GM12892 (cell line): ENCODE results near the gene LOXL1.

Experiments used
- POLR2A ChIP-seq: IDR thresholded peaks from 2 replicates; pipeline ENCODE4 v1.6.1; 2011; ENCODE audit warnings: low read depth, low read length, control low read depth
- POLR2AphosphoS5 ChIP-seq: IDR thresholded peaks from 2 replicates; pipeline ENCODE4 v1.6.1; 2011; ENCODE audit warnings: low read depth, low read length, control low read depth
- TAF1 ChIP-seq: IDR thresholded peaks from 2 replicates; pipeline ENCODE4 v1.6.1; 2011; ENCODE audit warnings: low read depth, mild to moderate bottlenecking, control low read depth, low read length, borderline replicate concordance

- TF ChIP-seq POLR2A (no peak), TAF1 (no peak), POLR2AphosphoS5 (no peak)
Observed at GRCh38 chr15:73884159-73884558, 42.1 kb upstream of the LOXL1 start.
